PC-9 (cell line): ENCODE data around the gene CHN1. TPM values are rescaled to one million over a fixed set of nuclear protein-coding genes. Genes with fewer than 3 reads are reported as not detected.

Source experiments
- BruUV-seq: library from RNA; stranded (reverse); fragments of 400-500 nt; replicated peaks from 2 replicates; lab custom pipeline; 2021; lab: Mats Ljungman, UMichigan
- CTCF ChIA-PET: fragments of 300-600 bp; sonication (Branson Sonifier 250); formaldehyde crosslinking; loops from one replicate; lab custom pipeline; 2022; ENCODE audit warnings: antibody characterized with exemption; lab: Charles Lee
- POLR2A ChIA-PET: fragments of 300-600 bp; sonication (Branson Sonifier 250); formaldehyde crosslinking; loops from one replicate; lab custom pipeline; 2022; ENCODE audit warnings: antibody characterized with exemption; ENCODE audit not compliant: unreplicated experiment; lab: Charles Lee
- DNase-seq, 2 experiments: peaks; one replicate each; pipeline versions ENCODE4 v3.0.0 to v3.0.0-alpha.2; 2015 to 2022; ENCODE audit warnings: mixed read lengths in 1 of 2
- H2AFZ ChIP-seq: fragments of 200-600 bp; sonication (generic); 2 replicates; pipeline ENCODE4 v1.8.1; 2017; ENCODE audit warnings: antibody characterized with exemption
- H3F3A ChIP-seq: fragments of 200-600 bp; sonication (generic); 2 replicates; pipeline ENCODE4 v1.8.1; 2017; ENCODE audit warnings: antibody characterized with exemption, mild to moderate bottlenecking, low read depth; ENCODE audit not compliant: insufficient read depth
- H3K27ac ChIP-seq: fragments of 200-600 bp; sonication (generic); 2 replicates; pipeline ENCODE4 v1.6.1; 2016; ENCODE audit warnings: mixed run types
- H3K27me3 ChIP-seq: fragments of 200-600 bp; sonication (generic); 2 replicates; pipeline ENCODE4 v1.6.1; 2016; ENCODE audit warnings: low read depth, mixed run types; ENCODE audit not compliant: insufficient read depth
- H3K36me3 ChIP-seq: fragments of 200-600 bp; sonication (generic); 2 replicates; pipeline ENCODE4 v1.6.1; 2016; ENCODE audit warnings: low read depth, mixed run types
- H3K4me1 ChIP-seq: fragments of 200-600 bp; sonication (generic); replicated peaks from 2 replicates; pipeline ENCODE4 v1.6.1; 2016; ENCODE audit warnings: mixed run types; ENCODE audit not compliant: insufficient read depth
- H3K4me2 ChIP-seq: fragments of 200-600 bp; sonication (generic); 2 replicates; pipeline ENCODE4 v1.6.1; 2017; ENCODE audit warnings: mixed run types
- H3K4me3 ChIP-seq: fragments of 200-600 bp; sonication (generic); 2 replicates; pipeline ENCODE4 v1.6.1; 2016; ENCODE audit warnings: mixed run types
- H3K79me2 ChIP-seq: fragments of 200-600 bp; sonication (generic); 2 replicates; pipeline ENCODE4 v1.6.1; 2017; ENCODE audit warnings: low read depth, mixed run types
- H3K9me2 ChIP-seq: fragments of 200-600 bp; sonication (generic); 2 replicates; pipeline ENCODE4 v1.8.1; 2017; ENCODE audit warnings: mild to moderate bottlenecking; ENCODE audit not compliant: insufficient read depth
- H3K9me3 ChIP-seq: fragments of 200-600 bp; sonication (generic); 2 replicates; pipeline ENCODE4 v1.8.1; 2016; ENCODE audit warnings: low read depth; ENCODE audit not compliant: insufficient read depth
- H4K20me1 ChIP-seq: fragments of 200-600 bp; sonication (generic); 2 replicates; pipeline ENCODE4 v1.8.1; 2017; ENCODE audit not compliant: insufficient read depth
- CTCF ChIP-seq: fragments of 200-600 bp; sonication (generic); conservative IDR thresholded peaks from 2 replicates; pipeline ENCODE4 v1.6.1; 2017; ENCODE audit warnings: mixed run types, antibody characterized with exemption, mild to moderate bottlenecking, moderate library complexity
- EZH2 ChIP-seq: fragments of 200-600 bp; sonication (generic); IDR thresholded peaks from 2 replicates; pipeline ENCODE4 v1.8.0; 2017; ENCODE audit warnings: antibody characterized with exemption, low read depth
- intact Hi-C: fragments of 100-400 bp; cut with micrococcal nuclease; formaldehyde crosslinking; loops from one replicate; pipeline ENCODE4 v1.10.0; 2022; ENCODE audit not compliant: unreplicated experiment
- total RNA-seq: library from RNA; stranded (reverse); gene quantifications from 2 replicates; pipeline ENCODE4 v1.2.3, GENCODE V29; 2021

The CHN1 gene
- total RNA-seq, 1 experiment from 2014 or later, result 14.0 TPM

GRCh38 chr2:174768557-174768956, 236.6 kb downstream of the CHN1 start:
- POLR2A ChIA-PET, result no interaction called here
- intact Hi-C loops, result no loop called here
- DNase-seq, result no peak
- Histone ChIP-seq H3K9me3 (no peaks in the 10 kb centered on the region), H3K27me3 (no peaks in the 10 kb centered on the region), H3K36me3 (no peaks in the 10 kb centered on the region), H3K4me1 (peaks cover 8% of the 10 kb centered on the region; the same call in 1 of the 2 replicates), H3K4me3 (no peak overlapping the region), H3K27ac (no peak overlapping the region), H3K4me2 (no peak overlapping the region), H2AFZ (no peak overlapping the region), H3K79me2 (no peaks in the 10 kb centered on the region), H4K20me1 (no peaks in the 10 kb centered on the region), H3F3A (no peaks in the 10 kb centered on the region), H3K9me2 (no peaks in the 10 kb centered on the region)
- BruUV-seq, result no TSS peak
- TF ChIP-seq CTCF (no peak), EZH2 (no peak)
- CTCF ChIA-PET, result interaction anchor here (0.5 to 3.6 kb wide), 2 partner anchors 20 to 222 kb away, joined by 4 to 26 read pairs; no protein-coding TSS in a partner anchor

- Histone ChIP-seq H3K79me2 (no peaks in the 10 kb centered on the region), H3K27me3 (no peaks in the 10 kb centered on the region), H3K9me2 (no peaks in the 10 kb centered on the region), H3K4me3 (no peak overlapping the region), H3K9me3 (no peaks in the 10 kb centered on the region), H3F3A (no peaks in the 10 kb centered on the region), H3K4me2 (no peak overlapping the region), H2AFZ (no peak overlapping the region), H3K4me1 (peaks cover 10% of the 10 kb centered on the region; the same call in 1 of the 2 replicates), H3K27ac (no peak overlapping the region), H3K36me3 (no peaks in the 10 kb centered on the region), H4K20me1 (no peaks in the 10 kb centered on the region)
- POLR2A ChIA-PET, result no interaction called here
- no peak for DNase-seq
- CTCF ChIA-PET, result no interaction called here
- BruUV-seq, result no TSS peak
- TF ChIP-seq EZH2 (no peak), CTCF (no peak)
- intact Hi-C loops, result no loop called here
Measured at GRCh38 chr2:174766271-174766670, 238.9 kb downstream of the CHN1 start.

- Histone ChIP-seq H3F3A (no peaks in the 10 kb centered on the region), H3K27ac (no peak overlapping the region), H3K27me3 (no peaks in the 10 kb centered on the region), H3K4me3 (no peak overlapping the region), H3K9me3 (no peaks in the 10 kb centered on the region), H3K36me3 (no peaks in the 10 kb centered on the region), H4K20me1 (no peaks in the 10 kb centered on the region), H2AFZ (no peak overlapping the region), H3K4me1 (peaks cover 10% of the 10 kb centered on the region; the same call in 1 of the 2 replicates), H3K79me2 (no peaks in the 10 kb centered on the region), H3K4me2 (no peak overlapping the region), H3K9me2 (no peaks in the 10 kb centered on the region)
- DNase-seq, result no peak
- POLR2A ChIA-PET, result no interaction called here
- BruUV-seq, result no TSS peak
- TF ChIP-seq EZH2 (no peak), CTCF (no peak)
- intact Hi-C loops, result no loop called here
- CTCF ChIA-PET, result interaction anchor here (0.5 to 1.8 kb wide), 3 partner anchors 11 to 67 kb away, joined by 3 to 6 read pairs (median 5); no protein-coding TSS in a partner anchor
Measured at GRCh38 chr2:174765576-174765975, 239.6 kb downstream of the CHN1 start.
